Psoas muscle (tissue), 8 donors: ENCODE results near the gene RARRES2. TPM values are rescaled to one million over a fixed set of nuclear protein-coding genes. Genes with fewer than 3 reads are reported as not detected.

Source experiments
- ATAC-seq, 4 donors: fragments of 200-7000 bp; cut with Tn5 transposase; one replicate each; pipeline ENCODE4 v1.9.1; 2020; ENCODE audit warnings: moderate library complexity in 3 of 4, mild to moderate bottlenecking in 2 of 4
- DNase-seq, 2 donors: peaks; one replicate each; pipeline ENCODE4 v3.0.0-alpha.2; 2020
- H3K27ac ChIP-seq: fragments of 200-600 bp; one replicate; pipeline ENCODE4 v1.8.0; 2022
- H3K27me3 ChIP-seq, 3 donors: fragments of 200-600 bp in 1 of 3; one replicate each; pipeline versions ENCODE4 v1.6.1 to v1.8.0; 2013 to 2022; ENCODE audit warnings: low read length in 2 of 3, mild to moderate bottlenecking in 2 of 3, moderate library complexity in 1 of 3; ENCODE audit not compliant: insufficient read depth in 3 of 3
- H3K36me3 ChIP-seq, 2 donors: fragments of 200-600 bp in 1 of 2; one replicate each; pipeline versions ENCODE4 v1.6.1 to v1.8.0; 2013 to 2022; ENCODE audit warnings: low read depth in 1 of 2, mild to moderate bottlenecking in 1 of 2, moderate library complexity in 1 of 2; ENCODE audit not compliant: insufficient read depth in 1 of 2
- H3K4me1 ChIP-seq: fragments of 200-600 bp; one replicate; pipeline ENCODE4 v1.8.0; 2022
- H3K4me3 ChIP-seq: fragments of 200-600 bp; one replicate; pipeline ENCODE4 v1.8.0; 2022; ENCODE audit warnings: mild to moderate bottlenecking
- H3K9me3 ChIP-seq: fragments of 200-600 bp; one replicate; pipeline ENCODE4 v1.8.0; 2022
- CTCF ChIP-seq: fragments of 200-600 bp; IDR thresholded peaks from one replicate; pipeline ENCODE4 v1.8.0; 2022; ENCODE audit warnings: antibody characterized with exemption
- WGBS, 3 donors: extraction: QIAGEN DNeasy Blood & Tissue Kit; methylation state at CpG; one replicate each; pipeline versions ENCODE4 v1.1.6 to v1.1.7; 2013; 5-methylcytosine and 5-hydroxymethylcytosine counted together
- intact Hi-C, 2 donors: fragments of 100-400 bp; cut with DNase I; formaldehyde crosslinking; loops; one replicate each; pipeline versions ENCODE4 v1.11.0 to v1.14.2; 2022
- polyA plus RNA-seq, 3 donors: library from polyadenylated mRNA; stranded (reverse); fragments of 200-250 nt; gene quantifications; one replicate each; pipeline ENCODE4 v1.2.3, GENCODE V29; 2013
- total RNA-seq, 4 donors: library from RNA; stranded (reverse); fragmentation: NEBNext Ultra II Directional in 2 of 4; extraction: Animal tissue kit (Norgen Biotek cat#: 25700) in 2 of 4; gene quantifications; one replicate each; pipeline versions ENCODE4 v1.2.1 to v1.2.4, GENCODE V29; 2021 to 2023
- donor health status: healthy with polysubstance abuse.
- donor health status: DM: no; HTN: no; CAD: no; lungs with moderate emphysema.
- donor health status: Bipolar disorder and iron deficiency.
- donor health status: healthy.
- donor health status: DM: yes; HTN: yes; CAD: no.
- donor health status: DM: no; HTN: no; CAD: no.
- donor health status: DM: no; HTN: no; CAD: no.
- donor health status: DM: yes; HTN: yes; CAD: no.

Gene RARRES2
- total and polyA plus RNA-seq, 7 donors = 4.1 to 17.9 (median 7.3) TPM

DNA sequence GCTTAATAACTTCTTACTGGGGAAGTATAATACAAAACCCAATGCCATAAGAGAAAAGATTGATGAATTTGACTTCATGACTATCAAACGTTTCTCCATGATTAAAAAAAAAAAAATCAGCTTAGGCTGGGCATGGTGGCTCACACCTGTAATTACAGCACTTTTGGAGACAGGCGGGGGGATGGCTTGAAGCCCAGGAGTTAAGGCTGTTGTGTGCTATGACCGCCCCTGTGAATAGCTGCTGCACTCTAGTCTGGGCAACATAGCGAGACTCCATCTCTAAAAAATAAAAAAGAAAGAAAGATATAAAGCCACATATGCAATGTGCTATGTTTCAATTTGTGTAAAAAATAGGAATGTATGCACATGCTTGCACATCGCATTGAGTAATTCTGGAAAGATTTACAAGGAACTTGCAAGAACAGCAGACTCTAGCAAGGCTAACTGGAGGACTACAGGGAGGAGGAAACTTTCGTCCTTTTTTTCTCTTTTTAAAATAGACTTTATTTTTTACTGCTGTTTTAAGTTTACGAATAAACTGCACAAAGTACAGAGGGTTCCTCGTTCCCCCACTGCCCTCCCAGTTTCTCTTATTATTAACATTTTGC, 10.3 kb upstream of the RARRES2 start:
- no peak overlapping the region for H3K4me3 ChIP-seq
- no peaks in the 10 kb centered on the region for H3K4me1 ChIP-seq
- DNase-seq = no peak
- H3K27me3 ChIP-seq = no peaks in the 10 kb centered on the region
- no peaks in the 10 kb centered on the region for H3K36me3 ChIP-seq
- ATAC-seq = no peak
- intact Hi-C loops = no loop called here
- H3K27ac ChIP-seq = no peak overlapping the region
- no peak for TF ChIP-seq CTCF
- WGBS, 3 donors = 69 to 73% (median 70%) methylated on average over 8 of the region's 8 CpGs
- H3K9me3 ChIP-seq = no peaks in the 10 kb centered on the region

DNA sequence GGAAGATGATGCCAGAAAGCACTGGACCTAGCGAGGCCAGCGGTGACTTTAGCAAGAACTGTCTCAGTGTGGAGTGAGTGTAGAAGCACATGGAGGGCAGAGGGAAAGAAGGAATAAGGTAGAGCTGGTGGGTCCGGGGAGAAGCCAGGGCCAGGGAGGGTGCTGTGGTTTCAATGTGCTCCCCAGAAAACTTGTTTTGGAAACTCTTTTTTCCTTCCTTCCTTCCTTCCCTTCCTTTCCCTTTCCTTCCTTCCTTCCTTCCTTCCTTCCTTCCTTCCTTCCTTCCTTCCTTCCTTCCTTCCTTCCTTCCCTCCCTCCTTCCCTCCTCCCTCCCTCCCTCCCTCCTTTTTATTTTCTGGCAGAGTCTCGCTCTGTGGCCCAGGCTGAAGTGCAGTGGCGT, 5.5 kb upstream of the RARRES2 start:
- no peaks in the 10 kb centered on the region for H3K9me3 ChIP-seq
- H3K36me3 ChIP-seq = no peaks in the 10 kb centered on the region
- no peak for DNase-seq
- H3K4me1 ChIP-seq = no peaks in the 10 kb centered on the region
- ATAC-seq = no peak
- TF ChIP-seq CTCF = no peak
- H3K27me3 ChIP-seq = peaks cover 0 to 12% (median 11%) of the 10 kb centered on the region in 3 donors
- no peak overlapping the region for H3K4me3 ChIP-seq
- intact Hi-C loops = no loop called here
- WGBS, 3 donors = 82 to 91% (median 90%) methylated on average over 5 of the region's 5 CpGs
- H3K27ac ChIP-seq = no peak overlapping the region

DNA sequence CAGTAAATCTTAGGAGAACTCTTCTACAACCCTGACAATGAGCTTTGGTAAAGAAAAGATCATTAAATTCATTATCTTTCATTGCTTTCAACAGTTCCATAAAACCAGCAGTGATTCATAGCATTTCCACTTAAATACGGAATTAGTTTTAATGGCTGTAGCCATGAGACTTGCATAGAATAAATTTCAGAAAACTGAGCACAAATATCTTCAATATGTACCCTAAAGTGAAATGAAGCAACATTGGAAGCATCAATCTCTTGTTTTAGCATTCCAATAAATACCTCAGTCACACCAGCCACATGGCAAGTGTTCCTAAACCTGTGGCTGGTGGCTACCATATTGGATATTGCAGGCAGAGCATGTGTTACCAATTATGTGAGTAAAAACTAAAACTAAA, 3.6 kb upstream of the RARRES2 start:
- WGBS, 3 donors = 80 to 86% (median 83%) methylated on average over 1 of the region's 1 CpG

GRCh38 chr7:150344299-150344698, 2.9 kb upstream of the RARRES2 start:
- TF ChIP-seq CTCF = no peak
- DNase-seq (no peak), ATAC-seq (no peak)
- no peaks in the 10 kb centered on the region for H3K9me3 ChIP-seq
- H3K36me3 ChIP-seq = no peaks in the 10 kb centered on the region
- peaks cover 0 to 36% (median 17%) of the 10 kb centered on the region in 3 donors for H3K27me3 ChIP-seq
- no peak overlapping the region for H3K27ac ChIP-seq
- intact Hi-C loops = no loop called here
- no peak overlapping the region for H3K4me3 ChIP-seq
- H3K4me1 ChIP-seq = peaks cover 6% of the 10 kb centered on the region

More for the DNA sequence above, 3.6 kb upstream of the RARRES2 start:
- Histone ChIP-seq H3K36me3 (no peaks in the 10 kb centered on the region), H3K27ac (no peak overlapping the region), H3K9me3 (no peaks in the 10 kb centered on the region), H3K27me3 (peaks cover 0 to 31% (median 17%) of the 10 kb centered on the region in 3 donors), H3K4me1 (peaks cover 4% of the 10 kb centered on the region), H3K4me3 (no peak overlapping the region)
- no peak for ATAC-seq
- intact Hi-C loops = no loop called here
- DNase-seq = no peak
- TF ChIP-seq CTCF = no peak

- no peak for ATAC-seq
- Histone ChIP-seq H3K27ac (no peak overlapping the region), H3K9me3 (no peaks in the 10 kb centered on the region), H3K4me1 (peaks cover 6% of the 10 kb centered on the region), H3K4me3 (no peak overlapping the region), H3K36me3 (no peaks in the 10 kb centered on the region), H3K27me3 (peaks cover 0 to 36% (median 17%) of the 10 kb centered on the region in 3 donors)
- intact Hi-C loops = no loop called here
- TF ChIP-seq CTCF = no peak
- WGBS, 3 donors = 76 to 90% (median 86%) methylated on average over 2 of the region's 2 CpGs
- no peak for DNase-seq
Observed at GRCh38 chr7:150343225-150343624, 1.8 kb upstream of the RARRES2 start.
